Measurements from ENCODE around the gene HMX1. TPM values are rescaled to one million over a fixed set of nuclear protein-coding genes. Genes with fewer than 3 reads are reported as not detected.
A peak's percentile ranks its signal among the peaks of the same experiment; 100 is the strongest.

Gene HMX1
- total RNA-seq, 1 experiment from 2014 or later: 0.20 TPM

DNA sequence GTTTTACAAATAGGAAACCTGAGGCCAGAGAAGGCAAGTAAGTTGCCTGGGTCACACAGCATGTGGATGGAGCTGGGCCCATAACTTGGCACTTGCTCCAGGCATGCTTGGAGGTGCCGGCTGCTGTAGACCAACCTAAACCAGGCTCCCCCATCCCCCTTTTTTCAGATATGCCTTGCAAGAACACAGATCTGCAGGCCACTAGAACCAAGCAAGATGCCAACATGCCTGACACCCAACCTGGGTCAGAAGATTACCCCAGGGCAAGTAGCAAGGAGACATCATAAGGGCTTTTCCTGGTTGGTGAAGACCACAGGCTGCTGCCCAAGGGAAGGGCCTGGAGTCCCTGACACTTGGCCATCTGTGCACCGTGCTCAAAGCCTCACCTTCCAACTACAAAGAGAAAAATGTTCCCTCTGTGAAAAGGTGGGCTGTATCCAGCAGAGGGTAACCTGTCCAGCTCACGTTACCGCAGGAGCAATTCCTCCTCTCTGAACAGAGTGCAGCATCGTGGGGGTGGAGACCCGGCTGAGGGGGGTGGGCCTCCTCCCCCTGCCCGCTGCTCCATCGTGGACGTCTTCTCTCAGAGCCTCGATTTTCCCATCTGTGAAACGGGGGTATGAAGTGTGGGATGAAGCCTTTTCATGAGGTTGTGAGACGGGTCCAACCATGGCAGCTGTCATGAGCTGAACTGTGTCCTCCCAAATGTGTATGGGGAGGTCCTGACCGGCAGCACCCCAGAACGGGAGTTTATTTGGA lies 23.0 kb downstream of the HMX1 start:
- no TSS peak for BruUV-seq (replicated peaks)
- Mint-ChIP-seq H3K27ac (ENCODE audit: unreplicated experiment) (no peak overlapping the region), H3K27me3 (ENCODE audit: insufficient read depth, unreplicated experiment) (peaks cover 3% of the 10 kb centered on the region), H3K36me3 (ENCODE audit: insufficient read depth, unreplicated experiment) (no peaks in the 10 kb centered on the region), H3K4me3 (ENCODE audit: unreplicated experiment) (no peak overlapping the region), H3K4me1 (ENCODE audit: low read depth, unreplicated experiment) (no peaks in the 10 kb centered on the region), H3K9me3 (ENCODE audit: unreplicated experiment) (no peaks in the 10 kb centered on the region)
- ChIA-PET POLR2A (no interaction called here), CTCF (no interaction called here)
- H3K9me3 ChIP-seq: no peaks in the 10 kb centered on the region
- no peaks in the 10 kb centered on the region for H3K27me3 ChIP-seq (replicated peaks; ENCODE audit: control insufficient read depth, insufficient read depth, low read length)
- TF ChIP-seq, protein P1, sequence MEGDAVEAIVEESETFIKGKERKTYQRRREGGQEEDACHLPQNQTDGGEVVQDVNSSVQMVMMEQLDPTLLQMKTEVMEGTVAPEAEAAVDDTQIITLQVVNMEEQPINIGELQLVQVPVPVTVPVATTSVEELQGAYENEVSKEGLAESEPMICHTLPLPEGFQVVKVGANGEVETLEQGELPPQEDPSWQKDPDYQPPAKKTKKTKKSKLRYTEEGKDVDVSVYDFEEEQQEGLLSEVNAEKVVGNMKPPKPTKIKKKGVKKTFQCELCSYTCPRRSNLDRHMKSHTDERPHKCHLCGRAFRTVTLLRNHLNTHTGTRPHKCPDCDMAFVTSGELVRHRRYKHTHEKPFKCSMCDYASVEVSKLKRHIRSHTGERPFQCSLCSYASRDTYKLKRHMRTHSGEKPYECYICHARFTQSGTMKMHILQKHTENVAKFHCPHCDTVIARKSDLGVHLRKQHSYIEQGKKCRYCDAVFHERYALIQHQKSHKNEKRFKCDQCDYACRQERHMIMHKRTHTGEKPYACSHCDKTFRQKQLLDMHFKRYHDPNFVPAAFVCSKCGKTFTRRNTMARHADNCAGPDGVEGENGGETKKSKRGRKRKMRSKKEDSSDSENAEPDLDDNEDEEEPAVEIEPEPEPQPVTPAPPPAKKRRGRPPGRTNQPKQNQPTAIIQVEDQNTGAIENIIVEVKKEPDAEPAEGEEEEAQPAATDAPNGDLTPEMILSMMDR (IDR thresholded peaks at IDR 0.05; ENCODE audit: insufficient read depth in 1 of 2, low read depth in 1 of 2, low read length in 1 of 2, severe bottlenecking in 1 of 2, unreplicated experiment in 1 of 2): no peak
- no peaks in the 10 kb centered on the region for H3K36me3 ChIP-seq (ENCODE audit: control insufficient read depth, insufficient read depth, low read length)
- no peak overlapping the region for H3K4me3 ChIP-seq (ENCODE audit: low read depth, low read length)
- DNase-seq: no peak
- intact Hi-C loops (cut with micrococcal nuclease; ENCODE audit: unreplicated experiment): no loop called here
- no peaks in the 10 kb centered on the region for H3K4me1 ChIP-seq

DNA sequence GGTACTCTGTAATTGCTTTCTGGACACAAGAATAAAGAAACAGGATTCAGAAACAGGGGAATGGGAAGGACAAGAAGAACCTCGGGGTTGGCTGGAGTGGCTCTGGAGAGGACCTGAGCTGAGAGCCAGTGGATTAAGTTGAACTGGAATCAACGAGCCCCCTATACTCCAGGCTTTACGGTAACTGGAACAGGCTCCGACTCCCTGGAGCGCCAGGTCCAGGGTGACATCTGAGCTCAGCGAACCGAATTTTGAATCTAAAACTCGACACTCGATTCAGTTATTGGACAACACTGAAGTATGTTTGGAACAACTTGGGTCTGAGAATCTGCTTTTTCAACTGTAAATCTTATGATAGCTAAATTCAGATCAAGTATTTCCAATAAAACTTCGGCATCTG lies 23.9 kb downstream of the HMX1 start:
- H3K27me3 ChIP-seq (replicated peaks; ENCODE audit: control insufficient read depth, insufficient read depth, low read length): no peaks in the 10 kb centered on the region
- H3K36me3 Mint-ChIP-seq (ENCODE audit: insufficient read depth, unreplicated experiment): no peaks in the 10 kb centered on the region
- CTCF ChIA-PET: no interaction called here
- H3K9me3 Mint-ChIP-seq (ENCODE audit: unreplicated experiment): no peaks in the 10 kb centered on the region
- DNase-seq: peak in 1 of 2 experiments; percentile 14
- H3K27me3 Mint-ChIP-seq (ENCODE audit: insufficient read depth, unreplicated experiment): peaks cover 3% of the 10 kb centered on the region
- POLR2A ChIA-PET: no interaction called here
- TF ChIP-seq, protein P1 (IDR thresholded peaks at IDR 0.05; ENCODE audit: insufficient read depth in 1 of 2, low read depth in 1 of 2, low read length in 1 of 2, severe bottlenecking in 1 of 2, unreplicated experiment in 1 of 2): no peak
- no peaks in the 10 kb centered on the region for H3K9me3 ChIP-seq
- H3K4me1 Mint-ChIP-seq (ENCODE audit: low read depth, unreplicated experiment): no peaks in the 10 kb centered on the region
- intact Hi-C loops (cut with micrococcal nuclease; ENCODE audit: unreplicated experiment): no loop called here
- H3K27ac Mint-ChIP-seq (ENCODE audit: unreplicated experiment): no peak overlapping the region
- no peaks in the 10 kb centered on the region for H3K4me1 ChIP-seq
- no TSS peak for BruUV-seq (replicated peaks)
- H3K4me3 Mint-ChIP-seq (ENCODE audit: unreplicated experiment): no peak overlapping the region
- no peaks in the 10 kb centered on the region for H3K36me3 ChIP-seq (ENCODE audit: control insufficient read depth, insufficient read depth, low read length)
- no peak overlapping the region for H3K4me3 ChIP-seq (ENCODE audit: low read depth, low read length)

DNA sequence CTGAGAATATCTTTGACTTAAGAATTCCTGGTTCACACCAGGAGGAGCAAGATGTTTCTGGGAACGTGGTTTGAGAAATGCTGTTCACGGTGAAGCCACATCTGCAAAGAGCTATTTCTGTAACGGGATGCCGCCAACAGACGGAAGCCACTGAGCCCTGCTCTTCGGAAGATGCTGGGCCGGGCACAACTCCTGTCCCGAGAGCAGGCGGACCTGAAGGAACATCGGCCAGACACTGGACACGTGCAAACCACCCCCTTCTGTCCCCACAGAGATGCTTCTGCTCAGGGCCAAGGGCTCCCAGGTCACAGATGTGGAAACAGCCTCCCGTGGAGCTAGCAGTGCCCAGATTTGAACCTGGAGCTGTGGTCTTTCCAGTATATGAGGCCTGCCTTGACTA lies 24.3 kb downstream of the HMX1 start:
- no peaks in the 10 kb centered on the region for H3K9me3 Mint-ChIP-seq (ENCODE audit: unreplicated experiment)
- no peaks in the 10 kb centered on the region for H3K27me3 ChIP-seq (replicated peaks; ENCODE audit: control insufficient read depth, insufficient read depth, low read length)
- BruUV-seq (replicated peaks): no TSS peak
- peaks cover 3% of the 10 kb centered on the region for H3K27me3 Mint-ChIP-seq (ENCODE audit: insufficient read depth, unreplicated experiment)
- H3K4me3 Mint-ChIP-seq (ENCODE audit: unreplicated experiment): no peak overlapping the region
- no peak overlapping the region for H3K27ac Mint-ChIP-seq (ENCODE audit: unreplicated experiment)
- TF ChIP-seq, protein P1 (IDR thresholded peaks at IDR 0.05; ENCODE audit: insufficient read depth in 1 of 2, low read depth in 1 of 2, low read length in 1 of 2, severe bottlenecking in 1 of 2, unreplicated experiment in 1 of 2): no peak
- no peaks in the 10 kb centered on the region for H3K36me3 Mint-ChIP-seq (ENCODE audit: insufficient read depth, unreplicated experiment)
- DNase-seq: peak in 1 of 2 experiments; percentile 7
- H3K9me3 ChIP-seq: no peaks in the 10 kb centered on the region
- H3K36me3 ChIP-seq (ENCODE audit: control insufficient read depth, insufficient read depth, low read length): no peaks in the 10 kb centered on the region
- no peaks in the 10 kb centered on the region for H3K4me1 Mint-ChIP-seq (ENCODE audit: low read depth, unreplicated experiment)
- POLR2A ChIA-PET: no interaction called here
- CTCF ChIA-PET: no interaction called here
- H3K4me3 ChIP-seq (ENCODE audit: low read depth, low read length): no peak overlapping the region
- no peaks in the 10 kb centered on the region for H3K4me1 ChIP-seq
- intact Hi-C loops (cut with micrococcal nuclease; ENCODE audit: unreplicated experiment): no loop called here

Data from Caco-2 (cell line).